Astrocyte (in vitro differentiated cells and primary cell): ENCODE data around the gene WDR20.

Experiments
- CTCF ChIP-seq: IDR thresholded peaks from 2 replicates; pipeline ENCODE4 v1.5.1; 2011; ENCODE audit warnings: low read depth, mild to moderate bottlenecking, inconsistent platforms, low read length, moderate library complexity; ENCODE audit not compliant: insufficient read depth
- EZH2 ChIP-seq: IDR thresholded peaks from 2 replicates; pipeline ENCODE4 v1.6.1; 2012; ENCODE audit warnings: mild to moderate bottlenecking, low read length, inconsistent platforms; ENCODE audit not compliant: insufficient read depth

DNA sequence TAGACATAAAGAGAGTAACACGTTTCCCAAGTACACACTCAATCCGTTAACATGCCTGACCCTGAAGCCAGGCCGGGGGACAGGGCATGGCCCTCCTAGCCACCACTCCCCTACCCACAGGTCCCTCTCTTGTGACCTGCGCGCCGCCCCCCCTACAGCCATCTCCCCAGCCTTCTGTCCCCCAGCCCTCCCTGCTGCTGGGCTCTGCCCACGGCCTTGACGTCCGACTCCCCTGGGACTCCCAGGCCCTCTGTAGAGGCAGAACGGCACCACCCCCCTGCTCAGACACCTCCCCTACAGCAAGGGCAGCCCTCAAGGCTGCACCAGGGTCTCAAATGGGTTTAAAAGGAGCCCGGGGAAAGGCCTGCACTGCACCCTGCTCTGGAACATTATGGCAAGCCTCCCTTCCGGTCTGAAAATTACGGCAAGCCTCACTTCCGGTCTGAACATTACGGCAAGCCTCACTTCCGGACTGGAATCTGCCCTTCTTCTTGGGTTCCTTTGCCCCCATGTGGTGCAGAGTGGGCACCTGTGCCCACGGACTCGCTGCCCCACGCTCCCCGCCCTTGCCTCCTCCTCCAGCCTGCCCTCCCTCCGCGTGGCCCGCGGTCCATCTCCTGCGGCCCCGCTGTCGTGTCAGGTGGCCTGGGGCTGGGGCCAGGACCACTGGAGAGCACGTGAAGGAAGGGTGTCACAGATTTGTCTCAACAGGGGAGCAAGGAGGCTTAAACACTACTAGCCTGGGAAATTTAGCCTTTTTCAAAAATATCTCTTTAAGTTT lies 87.7 kb downstream of the WDR20 start:
- TF ChIP-seq CTCF (no peak), EZH2 (no peak)
